HG03039 (cell line): Measurements from ENCODE around the gene TIMM22.

Source experiments
- ATAC-seq: cut with Tn5 transposase; IDR thresholded peaks from one replicate; pipeline ENCODE4 v1.9.1; 2021; ENCODE audit warnings: mild to moderate bottlenecking, moderate library complexity; ENCODE audit not compliant: unreplicated experiment

TIMM22 gene

DNA sequence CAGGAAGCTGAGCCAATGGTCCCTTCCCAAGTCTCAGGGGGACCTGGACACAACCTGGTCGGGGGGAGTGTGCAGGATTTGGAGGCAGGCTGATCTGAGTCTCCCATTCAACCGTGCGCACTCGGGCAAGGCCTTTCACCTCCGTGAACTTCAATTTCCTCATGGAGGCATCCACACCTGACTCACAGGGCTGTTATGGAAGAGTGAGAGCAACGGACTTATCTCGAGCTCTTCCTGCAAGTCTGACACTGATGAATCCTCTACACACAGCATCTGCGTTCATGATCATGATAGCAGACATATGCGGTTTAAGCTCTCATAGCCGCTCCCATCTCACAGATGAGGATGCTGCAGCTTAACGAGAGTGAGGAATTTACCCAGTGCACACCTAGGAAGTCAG, 21.6 kb downstream of the TIMM22 start:
- ATAC-seq = no peak

DNA sequence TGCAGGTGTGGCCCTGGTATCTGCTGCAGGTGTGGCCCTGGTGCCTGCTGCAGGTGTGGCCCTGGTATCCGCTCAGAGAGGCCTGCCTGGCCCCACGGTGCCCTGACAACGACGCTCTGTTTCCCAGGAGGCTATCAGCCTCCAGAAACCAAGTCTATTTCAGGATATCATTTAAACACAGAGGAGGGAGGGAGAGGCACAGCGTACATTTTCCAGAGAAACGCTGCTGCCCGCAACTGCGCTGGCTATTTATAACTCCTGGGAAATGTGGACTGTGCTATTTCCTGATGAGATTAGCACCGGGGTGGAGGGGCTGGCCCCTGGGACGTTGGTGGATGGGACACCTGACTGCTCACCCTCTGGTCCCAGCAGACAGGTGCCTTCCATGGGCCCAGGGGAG, 22.5 kb downstream of the TIMM22 start:
- ATAC-seq = no peak

DNA sequence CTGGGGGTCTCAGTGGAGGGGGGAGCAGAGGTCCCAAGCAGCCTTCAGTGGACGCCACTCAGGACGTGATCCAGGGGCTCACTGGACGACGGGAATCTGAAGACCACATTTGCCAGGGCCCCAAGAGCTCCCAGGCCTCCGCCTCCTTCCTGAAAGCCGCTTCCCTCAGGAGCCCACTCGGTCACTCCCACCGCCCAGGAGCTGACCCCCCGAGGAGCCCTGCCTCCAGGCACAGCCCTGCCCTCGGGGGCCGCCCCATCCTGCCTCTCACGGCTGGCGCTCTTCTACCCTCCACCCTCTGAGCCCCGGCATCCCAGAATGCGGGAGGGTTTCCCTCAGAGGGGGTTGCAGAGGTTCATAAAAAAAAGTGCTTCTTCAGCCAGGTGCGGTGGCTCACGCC, 24.2 kb downstream of the TIMM22 start:
- ATAC-seq = no peak

DNA sequence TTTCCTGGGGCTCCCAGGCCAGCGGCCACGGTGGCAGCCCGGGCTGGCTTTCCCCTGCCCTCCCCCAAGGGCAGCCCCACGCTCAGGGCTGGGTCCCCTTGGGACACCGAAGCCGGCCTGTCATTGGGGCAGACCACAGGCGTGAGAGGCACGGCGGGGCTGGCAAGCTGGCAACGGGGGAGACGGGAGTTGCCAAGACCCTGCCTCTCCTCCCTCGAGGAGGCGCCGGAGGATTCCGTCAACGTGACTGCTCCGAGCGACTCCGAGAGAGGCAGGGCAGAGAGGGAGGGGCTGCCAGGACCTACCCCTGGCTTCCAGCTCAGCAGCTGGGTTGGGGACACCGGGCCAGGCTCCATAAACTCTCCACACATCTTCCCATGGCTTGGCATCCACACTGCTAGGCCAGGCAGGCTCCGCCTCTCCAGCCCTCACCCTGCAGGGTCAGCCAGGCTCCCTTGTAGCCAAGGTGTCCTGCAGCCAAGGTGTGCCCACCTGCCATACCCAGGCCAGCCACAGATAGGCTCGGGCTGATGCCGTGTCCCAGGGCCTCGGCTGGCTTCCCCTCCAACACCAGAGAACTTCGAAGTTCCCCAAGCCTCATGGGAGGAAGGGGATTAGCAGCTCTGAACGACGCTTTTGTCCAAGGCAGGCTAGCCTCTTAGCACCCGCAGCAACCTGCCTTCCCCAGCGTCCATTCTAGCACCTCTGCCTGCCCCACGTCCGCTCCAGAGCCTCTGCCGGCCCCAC, 25.5 kb downstream of the TIMM22 start:
- no peak for ATAC-seq

DNA sequence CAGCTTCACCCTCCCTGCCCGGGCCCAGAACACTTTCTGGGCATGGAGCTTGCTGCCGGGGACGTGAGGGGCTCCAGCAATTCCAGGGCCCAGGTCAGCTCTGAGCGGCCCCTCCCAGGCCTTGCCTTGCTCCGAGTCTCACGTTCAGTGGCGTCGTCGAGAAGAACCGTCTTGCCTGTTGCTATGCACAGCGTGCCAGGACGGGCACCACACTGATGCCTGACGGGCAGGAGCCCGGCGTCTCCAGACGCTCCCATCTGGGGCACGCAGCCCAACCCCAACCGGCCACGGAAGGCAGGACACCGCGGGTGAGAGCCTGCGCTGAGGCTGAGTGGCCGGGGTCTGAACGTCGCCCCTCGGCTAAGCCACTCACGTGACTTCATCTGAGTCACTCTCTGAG, 27.1 kb downstream of the TIMM22 start:
- no peak for ATAC-seq

DNA sequence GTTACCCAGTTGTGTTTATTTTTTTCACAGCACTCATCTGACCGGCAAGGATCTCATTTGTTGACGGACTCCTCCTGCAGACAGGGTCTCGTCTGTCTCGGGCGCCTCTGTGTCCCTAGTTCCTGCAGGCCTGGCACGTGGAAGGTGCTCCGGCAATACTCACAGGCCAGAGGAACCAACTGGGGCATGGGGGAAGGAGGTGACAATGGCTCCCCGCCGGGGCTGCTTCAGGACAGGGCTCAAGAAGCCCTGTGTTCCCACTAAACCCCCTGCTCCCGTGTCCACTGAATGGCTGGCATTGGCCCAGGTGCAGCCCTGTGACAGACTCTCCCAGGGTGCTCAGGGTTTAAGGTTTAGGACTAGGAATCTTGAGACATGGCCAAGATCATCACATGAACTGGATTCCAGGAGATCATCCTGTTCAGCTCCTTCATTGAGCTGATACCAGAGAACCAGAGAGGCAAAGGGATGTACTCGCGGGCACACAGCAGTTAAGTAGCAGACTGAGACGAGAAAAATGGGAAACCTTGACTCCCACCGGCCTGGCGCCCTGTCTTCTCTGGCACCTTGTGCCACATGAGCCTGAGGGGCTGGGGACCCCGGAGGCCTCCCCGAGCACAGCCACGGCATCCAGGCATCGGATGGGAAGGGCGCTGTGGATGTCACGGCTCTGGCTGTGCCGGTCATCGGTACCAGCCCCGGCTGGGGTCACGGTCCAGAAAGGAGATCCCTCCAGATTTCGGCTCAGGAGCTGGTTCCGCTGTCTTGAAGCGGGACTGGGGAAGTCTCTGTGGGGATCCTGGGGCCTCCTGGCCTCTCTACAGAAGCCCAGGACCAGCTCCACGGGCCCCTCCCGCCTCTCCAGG, 29.0 kb downstream of the TIMM22 start:
- no peak for ATAC-seq

DNA sequence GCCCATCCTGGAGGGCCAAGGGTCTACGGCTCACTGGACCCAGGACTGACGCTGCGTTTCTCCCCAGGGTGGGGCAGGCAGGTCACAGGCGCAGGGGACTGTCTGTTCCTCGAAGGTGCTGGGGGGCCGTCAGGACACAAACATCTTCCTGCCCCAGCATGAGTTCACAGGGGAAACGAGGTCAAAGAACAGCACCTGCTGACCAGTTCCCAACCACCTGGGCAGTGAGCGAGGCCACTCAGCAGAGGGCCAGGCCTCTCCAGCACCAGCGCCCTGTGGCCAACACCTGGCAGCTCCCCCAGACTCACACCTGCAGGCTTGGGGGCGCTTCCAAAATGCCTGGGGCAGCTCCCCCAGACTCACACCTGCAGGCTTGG, 29.7 kb downstream of the TIMM22 start:
- ATAC-seq = no peak

DNA sequence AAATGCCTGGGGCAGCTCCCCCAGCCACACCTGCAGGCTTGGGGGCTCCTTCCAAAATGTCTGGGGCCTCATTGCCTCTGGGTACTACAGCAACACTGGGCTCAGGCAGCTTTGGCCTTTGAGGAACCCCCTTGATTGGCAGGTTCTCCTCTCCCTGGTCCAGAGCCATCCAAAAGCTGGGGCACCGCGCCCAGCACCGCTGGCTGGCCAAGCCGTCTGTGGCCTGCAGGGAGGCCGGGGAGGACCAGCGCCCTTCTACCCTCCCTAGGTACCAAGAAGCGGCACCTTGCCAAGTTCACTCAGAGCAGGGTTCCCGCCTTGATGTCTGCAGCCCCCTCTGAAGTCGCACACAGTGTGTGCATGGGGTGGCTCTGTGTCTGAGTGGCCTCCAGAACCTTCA, 30.1 kb downstream of the TIMM22 start:
- ATAC-seq = no peak

DNA sequence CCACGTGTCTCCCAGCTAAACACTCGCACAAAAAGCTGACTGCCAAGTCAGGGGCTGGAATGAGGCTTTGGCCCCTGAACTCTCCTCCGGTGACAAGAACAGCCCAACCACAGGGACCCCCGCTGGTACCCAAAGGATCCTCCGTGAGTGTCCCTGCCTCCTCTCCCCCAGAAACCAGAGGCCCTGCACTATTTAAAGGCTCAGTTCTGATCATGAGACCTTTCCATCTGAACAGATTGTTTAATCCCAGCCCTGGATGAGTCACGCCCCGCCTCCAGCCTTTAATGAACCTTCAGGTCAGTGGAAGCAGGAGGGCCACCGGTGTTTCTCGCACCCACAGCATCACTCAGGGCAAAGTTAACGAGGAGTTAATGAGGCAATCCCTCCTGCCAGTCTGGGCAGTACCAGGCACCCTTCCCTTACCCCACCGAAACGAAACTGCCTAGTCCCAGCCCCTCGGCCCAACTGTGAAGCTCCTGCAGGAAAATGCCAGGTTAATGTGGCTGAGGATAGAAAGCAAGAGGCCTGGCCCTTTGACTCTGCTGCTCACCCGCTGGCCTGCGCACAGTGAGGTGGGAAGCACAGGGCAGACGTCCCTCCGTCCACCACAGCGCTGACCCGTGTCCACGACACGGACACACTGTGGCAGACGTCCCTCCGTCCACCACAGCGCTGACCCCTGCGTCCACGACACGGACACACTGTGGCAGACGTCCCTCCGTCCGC, 32.4 kb downstream of the TIMM22 start:
- ATAC-seq = no peak

DNA sequence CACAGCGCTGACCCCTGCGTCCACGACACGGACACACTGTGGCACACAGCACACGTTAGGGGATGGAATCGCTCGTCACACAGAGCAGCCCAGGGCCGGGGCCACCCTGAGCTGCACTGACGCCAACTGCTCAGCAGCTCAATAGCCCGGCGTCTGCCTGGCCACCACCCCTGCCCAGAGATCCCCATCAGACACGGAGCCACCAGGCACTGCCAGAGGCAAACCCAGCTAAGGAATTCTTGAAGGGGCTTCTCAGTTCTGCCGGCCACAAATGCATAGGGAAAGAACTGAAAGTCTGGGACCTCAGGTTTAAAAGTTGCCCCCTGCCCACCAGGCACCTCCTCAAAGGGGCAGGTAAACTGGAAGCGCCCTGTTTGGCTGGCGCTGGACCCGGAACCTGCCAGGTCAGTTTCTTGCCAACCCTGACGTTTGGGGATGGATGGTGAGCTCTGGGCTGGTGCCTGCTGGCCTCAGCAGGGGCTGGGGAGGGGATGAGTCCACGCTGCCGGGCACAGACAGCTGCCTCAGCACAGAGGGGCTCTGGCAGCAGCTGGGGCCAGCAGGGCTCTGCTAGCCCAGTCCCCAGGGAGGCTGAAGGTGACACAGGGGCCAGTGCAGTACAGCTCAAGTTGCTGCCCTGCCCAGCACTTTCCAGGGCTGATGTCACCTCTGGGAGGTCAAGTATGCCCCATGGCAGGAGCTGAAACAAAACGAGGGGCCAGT, 33.2 kb downstream of the TIMM22 start:
- no peak for ATAC-seq

DNA sequence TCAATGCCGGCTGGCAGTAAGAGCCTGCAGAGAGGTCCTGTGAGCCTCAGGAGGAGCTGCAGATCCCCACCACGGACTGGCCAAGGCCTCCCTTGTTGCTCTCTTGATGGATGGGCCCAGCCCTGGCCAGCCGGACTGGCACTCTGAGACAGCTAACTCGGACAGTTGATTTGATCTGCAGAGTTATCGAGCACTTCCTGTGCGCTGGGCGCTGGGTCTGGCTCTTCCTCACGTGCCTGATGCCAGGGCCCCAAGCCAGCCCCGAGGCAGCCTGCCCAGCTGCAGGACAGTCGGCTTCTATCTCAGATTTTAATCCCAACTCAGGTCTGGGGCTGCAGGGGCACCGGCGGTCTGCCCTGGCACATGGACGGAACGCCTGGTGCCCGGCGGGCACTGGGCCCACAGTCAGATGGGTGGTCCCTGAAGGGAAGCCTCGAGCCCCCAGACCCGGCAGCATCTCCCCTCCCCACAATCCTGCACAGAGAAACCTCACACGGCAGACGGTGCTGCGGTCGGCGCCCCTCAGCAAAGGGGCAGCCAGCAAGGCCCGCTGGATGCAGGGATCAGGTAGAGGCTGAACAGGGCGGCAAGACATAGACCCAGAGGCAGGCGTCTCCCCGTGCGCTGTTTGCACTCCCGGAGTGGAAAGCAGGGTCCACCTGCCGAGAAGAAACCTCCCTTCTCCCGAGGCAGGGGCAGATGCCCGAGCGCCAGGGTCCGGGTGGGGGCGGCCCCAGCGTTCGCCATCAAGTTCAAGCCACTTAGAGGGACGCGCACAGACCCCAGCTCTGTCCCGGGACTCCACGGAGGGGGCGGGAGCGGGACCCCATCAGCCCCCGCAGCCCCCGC, 34.0 kb downstream of the TIMM22 start:
- ATAC-seq = no peak

DNA sequence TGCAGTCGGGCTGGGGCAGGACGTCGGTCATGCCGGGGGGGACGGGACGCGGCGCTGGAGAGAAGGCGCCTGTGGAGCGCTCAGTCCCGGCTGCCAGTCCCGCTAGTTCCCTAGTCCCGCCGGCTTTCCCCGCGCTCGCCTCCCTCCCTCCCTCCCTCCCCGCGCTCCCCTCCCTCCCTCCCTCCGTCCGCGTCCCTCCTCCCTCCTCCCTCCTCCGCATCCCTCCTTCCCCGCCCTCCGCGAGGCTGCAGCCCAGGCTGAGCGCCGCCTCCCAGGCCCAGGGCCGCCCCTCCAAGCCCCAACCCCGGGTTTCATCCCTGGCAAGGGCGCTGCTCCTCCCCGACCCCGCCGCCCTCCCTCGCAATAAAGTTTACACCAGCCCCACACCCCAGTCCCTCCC, 34.8 kb downstream of the TIMM22 start:
- ATAC-seq = no peak

DNA sequence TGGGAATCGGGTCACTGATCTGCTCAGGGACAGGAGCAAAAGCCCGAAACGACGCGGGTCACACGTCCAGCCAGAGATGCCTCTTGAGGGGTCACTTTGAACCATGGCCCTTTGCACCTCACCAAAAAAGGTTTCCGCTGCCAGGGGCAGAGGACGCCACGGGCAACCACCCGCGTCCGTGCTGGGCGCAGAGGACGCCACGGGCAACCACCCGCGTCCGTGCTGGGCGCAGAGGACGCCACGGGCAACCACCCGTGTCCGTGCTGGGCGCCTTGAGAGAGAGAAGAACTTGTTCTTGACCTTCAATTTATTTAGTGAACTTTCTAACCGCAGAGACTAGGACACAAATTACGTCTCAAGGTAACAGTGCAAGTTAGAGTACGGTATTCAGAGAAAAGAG, 35.5 kb downstream of the TIMM22 start:
- ATAC-seq = no peak

DNA sequence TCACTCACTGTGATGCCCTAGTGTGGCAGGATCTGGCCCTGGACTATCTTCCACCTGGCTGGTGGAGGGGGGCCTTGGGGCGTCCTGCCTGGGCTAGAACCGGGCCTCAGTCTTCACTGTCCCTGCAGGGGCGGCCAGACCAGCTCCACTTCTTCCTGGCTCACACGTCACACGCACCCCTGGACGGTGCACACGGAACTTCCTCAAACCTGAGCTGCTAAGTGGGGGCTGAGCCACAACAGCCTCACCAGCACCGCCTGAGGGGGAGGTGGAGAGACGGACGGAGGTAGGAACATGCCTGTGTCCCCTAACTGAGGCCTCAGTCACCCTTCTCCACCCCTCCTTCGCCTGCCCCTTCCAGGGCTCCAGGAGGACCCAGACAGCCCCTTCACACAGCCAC, 36.6 kb downstream of the TIMM22 start:
- ATAC-seq = no peak

DNA sequence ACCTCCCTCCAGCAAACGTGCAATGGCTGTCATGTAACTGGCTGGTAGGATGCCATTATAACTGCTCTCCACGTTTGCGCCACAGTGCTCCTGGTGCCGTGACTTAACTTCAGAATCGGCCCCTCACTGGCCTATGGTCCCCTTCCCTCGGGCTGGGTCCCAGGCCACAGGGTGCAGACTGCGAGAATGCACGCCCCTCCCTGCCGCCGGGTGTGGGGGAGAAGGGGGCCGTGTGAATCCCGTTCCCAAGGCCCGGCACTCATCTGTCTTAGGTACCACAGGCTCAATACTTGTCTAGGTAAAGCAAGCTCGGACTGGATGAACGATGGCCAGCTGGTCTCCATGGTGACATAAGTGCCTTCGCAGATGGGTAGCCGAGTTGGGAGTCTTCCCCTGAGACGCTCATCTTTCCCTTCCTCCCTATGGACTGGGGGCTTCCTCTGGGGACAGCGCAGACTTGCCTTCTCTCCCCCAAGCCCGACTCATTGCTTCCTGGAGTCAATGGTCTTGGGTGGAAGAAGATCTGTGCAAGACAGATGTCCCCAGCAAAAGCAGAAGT, 37.8 kb downstream of the TIMM22 start:
- no peak for ATAC-seq

DNA sequence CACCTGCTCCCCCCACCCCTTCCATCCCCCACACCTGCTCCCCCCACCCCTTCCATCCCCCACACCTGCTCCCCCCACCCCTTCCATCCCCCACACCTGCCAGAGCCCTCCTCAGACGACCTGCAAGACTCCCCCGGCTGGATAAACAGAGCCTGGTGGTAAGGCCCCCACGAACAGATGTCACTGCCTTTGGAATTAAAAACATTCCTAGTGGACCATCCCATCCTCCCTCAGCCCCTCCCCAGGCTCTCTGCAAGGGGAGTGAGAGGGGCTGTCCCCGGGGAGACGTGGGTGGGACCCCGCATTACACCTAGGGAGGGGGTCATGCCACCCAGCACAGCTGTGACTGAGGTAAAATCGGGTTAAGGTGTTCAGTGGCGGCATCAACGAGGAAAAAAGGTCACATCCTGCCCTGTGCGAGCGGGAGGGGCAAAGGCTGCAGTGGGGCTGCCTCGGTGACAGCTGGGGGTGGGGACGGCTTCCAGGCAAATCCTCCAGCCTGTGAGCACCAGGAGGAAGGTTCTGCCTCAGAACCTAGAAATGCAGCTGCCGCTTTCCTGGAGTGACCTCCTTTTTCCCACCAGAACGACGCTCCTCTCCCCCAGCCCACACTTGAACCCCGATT, 38.7 kb downstream of the TIMM22 start:
- ATAC-seq = no peak

DNA sequence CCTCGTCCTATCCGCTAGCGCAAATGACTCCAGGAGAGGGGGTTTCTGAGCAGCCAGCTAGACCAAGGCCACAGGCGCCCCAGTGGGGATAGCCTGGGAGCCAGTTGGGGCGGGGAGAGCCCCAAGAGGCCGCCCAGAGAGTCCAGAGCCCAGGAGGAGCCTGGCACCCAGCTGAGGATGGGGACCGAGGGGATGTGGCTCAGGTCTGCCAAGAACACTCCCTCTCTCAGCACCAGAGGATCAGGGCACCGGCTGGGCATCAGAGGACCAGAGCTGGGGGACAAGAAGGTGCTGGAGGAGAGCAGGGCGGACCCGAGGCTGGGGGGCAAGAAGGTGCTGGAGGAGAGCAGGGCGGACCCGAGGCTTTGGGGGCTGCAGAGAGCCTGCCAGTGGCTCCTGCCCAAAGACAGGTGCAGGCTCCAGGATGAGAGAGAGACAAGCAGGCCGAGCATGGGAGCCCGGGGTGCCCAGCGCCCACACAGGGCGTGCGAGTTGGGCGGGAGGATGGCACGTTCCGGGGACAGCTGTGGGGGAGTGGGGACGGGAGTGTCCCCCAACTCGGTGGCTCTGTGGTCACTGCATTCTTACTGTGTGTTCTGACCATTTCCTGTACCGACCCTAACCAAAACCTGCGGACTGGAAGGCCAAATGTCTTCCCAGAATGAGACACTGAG, 39.4 kb downstream of the TIMM22 start:
- no peak for ATAC-seq

DNA sequence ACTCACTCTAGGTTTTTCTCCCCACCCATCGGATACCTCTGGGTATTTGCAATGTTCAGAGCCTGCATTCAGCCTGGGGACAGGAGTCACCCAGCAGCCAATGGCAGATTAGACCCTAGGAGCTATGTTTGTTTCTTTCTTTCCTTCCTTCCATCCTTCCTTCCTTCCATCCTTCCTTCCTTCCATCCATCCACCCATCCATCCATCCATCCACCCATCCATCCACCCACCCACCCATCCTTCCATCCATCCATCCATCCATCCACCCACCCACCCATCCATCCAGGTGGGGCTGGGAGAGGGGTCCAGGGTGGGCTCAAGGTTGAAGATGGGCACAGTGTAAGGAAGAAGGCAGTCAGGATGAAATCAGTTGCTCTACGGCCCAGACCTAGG, 39.9 kb downstream of the TIMM22 start:
- ATAC-seq = no peak
